Osteoblast (primary cell): Measurements from ENCODE around the gene NFIA. TPM values are rescaled to one million over a fixed set of nuclear protein-coding genes. Genes with fewer than 3 reads are reported as not detected.
A peak's percentile ranks its signal among the peaks of the same experiment; 100 is the strongest.

Experiments
- DNase-seq: peaks from one replicate; pipeline ENCODE4 v3.0.0; 2011; ENCODE audit warnings: low spot score, mixed read lengths; ENCODE audit not compliant: insufficient read length; ENCODE audit errors: missing footprints
- H2AFZ ChIP-seq: 2 replicates; pipeline ENCODE4 v1.6.0; 2011; ENCODE audit warnings: mild to moderate bottlenecking, low read length
- H3K27ac ChIP-seq: 2 replicates; pipeline ENCODE4 v1.5.1; 2011; ENCODE audit warnings: mild to moderate bottlenecking, low read depth, low read length, moderate library complexity
- H3K27me3 ChIP-seq: 2 replicates; pipeline ENCODE4 v1.6.0; 2012; ENCODE audit warnings: mild to moderate bottlenecking, control low read depth, inconsistent platforms, low read length, moderate library complexity; ENCODE audit not compliant: insufficient read depth
- H3K36me3 ChIP-seq: 2 replicates; pipeline ENCODE4 v1.5.1; 2011; ENCODE audit warnings: mild to moderate bottlenecking, low read length, control low read depth, moderate library complexity; ENCODE audit not compliant: insufficient read depth
- H3K4me1 ChIP-seq: 2 replicates; pipeline ENCODE4 v1.5.1; 2011; ENCODE audit warnings: mild to moderate bottlenecking, low read length, control low read depth, moderate library complexity; ENCODE audit not compliant: insufficient read depth
- H3K4me2 ChIP-seq: 2 replicates; pipeline ENCODE4 v1.6.0; 2011; ENCODE audit warnings: mild to moderate bottlenecking, low read length; ENCODE audit not compliant: insufficient read depth
- H3K4me3 ChIP-seq: fragments of 200-600 bp; sonication (generic); 3 replicates; pipeline ENCODE4 v1.5.1; 2012; ENCODE audit warnings: mild to moderate bottlenecking, low read length, inconsistent platforms; ENCODE audit not compliant: insufficient read depth
- H3K79me2 ChIP-seq: 2 replicates; pipeline ENCODE4 v1.6.0; 2012; ENCODE audit warnings: mild to moderate bottlenecking, low read length, control low read depth, inconsistent platforms; ENCODE audit not compliant: insufficient read depth
- H3K9me3 ChIP-seq: 2 replicates; pipeline ENCODE4 v1.5.1; 2011; ENCODE audit warnings: low read depth, low read length, control low read depth
- H4K20me1 ChIP-seq: 2 replicates; pipeline ENCODE4 v1.6.0; 2012; ENCODE audit warnings: mild to moderate bottlenecking, low read length, control low read depth; ENCODE audit not compliant: insufficient read depth
- total RNA-seq: library from RNA; depleted of rRNA; stranded (reverse); fragments of >200 nt; gene quantifications from 2 replicates; pipeline ENCODE4 v1.2.3, GENCODE V29; 2012
- TF ChIP-seq, protein P1 (sequence below): IDR thresholded peaks from 2 replicates; pipeline ENCODE4 v1.5.1; 2011; ENCODE audit warnings: mild to moderate bottlenecking, low read depth, low read length, moderate library complexity; ENCODE audit errors: extremely low read depth

NFIA gene
- total RNA-seq, 1 donor = 7.2 TPM

DNA sequence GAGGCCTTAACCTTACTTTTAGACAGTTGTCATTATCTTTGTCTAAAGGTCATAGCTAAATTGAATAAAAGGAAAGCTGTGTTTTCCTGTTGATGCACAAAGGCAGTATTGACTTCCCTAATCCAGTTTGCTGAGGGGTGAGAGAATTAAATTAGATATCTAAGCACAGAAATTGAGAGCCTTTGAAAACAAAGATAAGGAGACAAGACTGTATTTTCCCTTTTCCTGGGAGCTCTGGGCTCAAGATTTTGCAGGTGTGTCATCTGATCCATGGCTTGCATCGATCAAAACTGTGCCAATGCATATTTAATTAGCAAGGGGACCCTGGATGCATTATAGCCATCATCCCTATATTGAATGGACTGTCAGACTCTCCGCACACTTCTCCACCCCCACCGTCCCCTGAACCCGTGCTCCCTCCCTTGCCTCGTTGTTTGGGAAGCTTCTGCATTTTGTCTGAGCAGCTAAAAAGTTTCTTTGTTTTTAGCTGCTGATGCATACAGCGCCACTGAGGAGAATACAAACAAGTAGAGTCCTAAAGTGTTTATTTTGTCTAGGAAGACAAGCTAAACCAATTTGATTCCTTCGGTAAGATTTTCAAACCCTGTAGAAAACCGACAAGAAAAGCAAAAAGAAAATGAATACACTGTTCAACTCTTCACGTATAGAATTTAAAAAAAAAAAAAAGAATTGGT lies 186.3 kb downstream of the NFIA start:
- no peaks in the 10 kb centered on the region for H3K36me3 ChIP-seq
- no peak overlapping the region for H2AFZ ChIP-seq
- H4K20me1 ChIP-seq = no peaks in the 10 kb centered on the region
- no peaks in the 10 kb centered on the region for H3K9me3 ChIP-seq
- peaks cover 12% of the 10 kb centered on the region for H3K4me1 ChIP-seq
- no peak overlapping the region for H3K4me2 ChIP-seq
- no peaks in the 10 kb centered on the region for H3K79me2 ChIP-seq
- DNase-seq = no peak
- no peaks in the 10 kb centered on the region for H3K27me3 ChIP-seq
- TF ChIP-seq, protein P1, sequence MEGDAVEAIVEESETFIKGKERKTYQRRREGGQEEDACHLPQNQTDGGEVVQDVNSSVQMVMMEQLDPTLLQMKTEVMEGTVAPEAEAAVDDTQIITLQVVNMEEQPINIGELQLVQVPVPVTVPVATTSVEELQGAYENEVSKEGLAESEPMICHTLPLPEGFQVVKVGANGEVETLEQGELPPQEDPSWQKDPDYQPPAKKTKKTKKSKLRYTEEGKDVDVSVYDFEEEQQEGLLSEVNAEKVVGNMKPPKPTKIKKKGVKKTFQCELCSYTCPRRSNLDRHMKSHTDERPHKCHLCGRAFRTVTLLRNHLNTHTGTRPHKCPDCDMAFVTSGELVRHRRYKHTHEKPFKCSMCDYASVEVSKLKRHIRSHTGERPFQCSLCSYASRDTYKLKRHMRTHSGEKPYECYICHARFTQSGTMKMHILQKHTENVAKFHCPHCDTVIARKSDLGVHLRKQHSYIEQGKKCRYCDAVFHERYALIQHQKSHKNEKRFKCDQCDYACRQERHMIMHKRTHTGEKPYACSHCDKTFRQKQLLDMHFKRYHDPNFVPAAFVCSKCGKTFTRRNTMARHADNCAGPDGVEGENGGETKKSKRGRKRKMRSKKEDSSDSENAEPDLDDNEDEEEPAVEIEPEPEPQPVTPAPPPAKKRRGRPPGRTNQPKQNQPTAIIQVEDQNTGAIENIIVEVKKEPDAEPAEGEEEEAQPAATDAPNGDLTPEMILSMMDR = no peak
- H3K27ac ChIP-seq = no peak overlapping the region
- no peak overlapping the region for H3K4me3 ChIP-seq

DNA sequence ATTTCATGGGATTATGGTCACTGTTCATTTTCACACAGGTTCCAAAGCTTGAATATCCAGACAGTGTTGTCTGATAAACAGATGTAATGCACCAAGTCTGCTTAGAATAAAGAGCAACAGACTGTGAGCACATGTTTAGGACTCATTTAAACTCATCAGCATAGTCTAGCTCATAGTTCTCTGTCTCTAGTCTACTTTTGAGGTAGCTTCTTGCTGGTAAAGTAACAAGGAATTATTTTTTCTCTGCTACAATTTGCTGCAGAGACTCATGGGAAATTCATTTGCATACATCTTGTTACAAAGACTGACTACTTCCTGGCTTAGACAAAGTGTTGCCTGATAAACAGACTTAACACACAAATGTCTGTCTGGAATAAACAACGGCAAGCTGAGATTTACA lies 187.2 kb downstream of the NFIA start:
- peaks cover 12% of the 10 kb centered on the region for H3K4me1 ChIP-seq
- H3K4me2 ChIP-seq = no peak overlapping the region
- no peaks in the 10 kb centered on the region for H3K36me3 ChIP-seq
- no peaks in the 10 kb centered on the region for H3K79me2 ChIP-seq
- H3K27ac ChIP-seq = no peak overlapping the region
- H3K27me3 ChIP-seq = no peaks in the 10 kb centered on the region
- H3K4me3 ChIP-seq = no peak overlapping the region
- H4K20me1 ChIP-seq = no peaks in the 10 kb centered on the region
- DNase-seq = no peak
- no peaks in the 10 kb centered on the region for H3K9me3 ChIP-seq
- TF ChIP-seq, protein P1 = no peak
- H2AFZ ChIP-seq = no peak overlapping the region

DNA sequence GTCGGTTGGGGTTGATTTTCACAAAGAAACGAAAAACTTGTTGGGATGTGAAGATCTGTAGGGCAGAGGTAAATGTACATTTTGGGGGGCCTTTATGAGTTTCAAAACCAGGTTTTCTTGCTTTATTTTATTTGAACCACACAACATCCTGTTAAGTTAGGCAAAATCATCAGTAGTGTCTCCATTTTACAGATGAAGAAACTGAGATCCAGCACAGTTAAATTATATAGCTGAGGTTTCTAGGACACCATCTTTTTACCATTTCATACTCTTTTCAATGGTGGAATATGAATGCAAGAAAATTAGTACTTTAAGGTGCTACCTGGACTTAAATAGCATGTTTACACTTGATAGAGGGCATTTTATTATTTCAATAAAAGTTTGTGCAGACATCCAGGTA lies 187.7 kb downstream of the NFIA start:
- Histone ChIP-seq H2AFZ (no peak overlapping the region), H3K4me3 (no peak overlapping the region), H3K36me3 (no peaks in the 10 kb centered on the region), H3K4me2 (no peak overlapping the region), H4K20me1 (no peaks in the 10 kb centered on the region), H3K27ac (no peak overlapping the region), H3K9me3 (no peaks in the 10 kb centered on the region), H3K27me3 (no peaks in the 10 kb centered on the region), H3K4me1 (peaks cover 12% of the 10 kb centered on the region), H3K79me2 (no peaks in the 10 kb centered on the region)
- TF ChIP-seq, protein P1 = no peak
- DNase-seq = no peak

DNA sequence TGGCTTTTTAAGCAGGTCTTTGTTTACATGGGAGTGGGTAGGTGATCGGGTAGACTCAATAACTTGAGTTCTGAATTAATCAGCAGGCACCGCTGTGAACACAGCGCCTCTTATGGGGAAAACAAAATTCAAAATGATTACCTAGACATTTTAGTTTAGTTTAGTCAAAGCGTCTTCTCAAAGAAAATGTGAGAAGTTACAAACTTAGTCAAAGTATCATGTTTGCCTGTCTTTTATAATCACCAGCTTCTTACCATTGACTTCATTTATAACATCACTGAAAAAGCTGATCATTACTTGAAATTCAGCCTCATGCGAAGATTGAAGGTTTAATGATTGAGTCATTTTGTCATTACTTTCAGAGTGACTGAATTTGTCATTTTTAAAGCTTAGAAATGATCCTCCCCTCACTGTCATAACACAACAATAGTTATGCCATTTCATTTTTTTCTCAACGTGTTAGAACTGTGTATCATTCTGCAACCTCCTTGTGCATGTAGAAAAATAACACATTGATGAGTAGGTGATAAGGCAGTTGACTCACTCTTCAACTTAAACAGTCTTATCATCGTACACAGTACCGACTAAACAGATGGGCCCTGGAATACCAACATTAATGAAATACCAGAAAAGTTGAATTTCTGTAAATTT lies 188.5 kb downstream of the NFIA start:
- Histone ChIP-seq H3K4me2 (no peak overlapping the region), H3K27ac (peak overlapping the region; percentile 39)
- no peak for DNase-seq

More for the DNA sequence above, 188.5 kb downstream of the NFIA start:
- no peaks in the 10 kb centered on the region for H3K79me2 ChIP-seq
- H3K4me3 ChIP-seq = no peak overlapping the region
- H3K36me3 ChIP-seq = no peaks in the 10 kb centered on the region
- no peaks in the 10 kb centered on the region for H4K20me1 ChIP-seq
- TF ChIP-seq, protein P1 = no peak
- no peak overlapping the region for H2AFZ ChIP-seq
- H3K9me3 ChIP-seq = no peaks in the 10 kb centered on the region
- peaks cover 12% of the 10 kb centered on the region for H3K4me1 ChIP-seq
- H3K27me3 ChIP-seq = no peaks in the 10 kb centered on the region
